Left ventricle myocardium inferior (tissue), 1 donor: Measurements from ENCODE around the gene DTNA. TPM values are rescaled to one million over a fixed set of nuclear protein-coding genes. Genes with fewer than 3 reads are reported as not detected.
"Not testable (repeated sequence)": the region's sequence is repeated elsewhere in the genome, so short reads cannot be mapped to it uniquely, and the experiment has no call there.

Experiments used
- DNase-seq: peaks from one replicate; pipeline ENCODE4 v3.0.0-alpha.2; 2020
- H3K27ac ChIP-seq: fragments of 200-600 bp; replicated peaks from 2 replicates; pipeline ENCODE4 v1.8.0; 2021
- H3K27me3 ChIP-seq: fragments of 200-600 bp; 2 replicates; pipeline ENCODE4 v1.8.0; 2021; ENCODE audit warnings: low read depth
- H3K36me3 ChIP-seq: fragments of 200-600 bp; 2 replicates; pipeline ENCODE4 v1.8.0; 2021
- H3K4me1 ChIP-seq: fragments of 200-600 bp; 2 replicates; pipeline ENCODE4 v1.8.0; 2021
- H3K4me3 ChIP-seq: fragments of 200-600 bp; 2 replicates; pipeline ENCODE4 v1.8.0; 2021; ENCODE audit warnings: mild to moderate bottlenecking, moderate library complexity
- H3K9me3 ChIP-seq: fragments of 200-600 bp; replicated peaks from 2 replicates; pipeline ENCODE4 v1.8.0; 2021
- CTCF ChIP-seq: fragments of 200-600 bp; IDR thresholded peaks from 2 replicates; pipeline ENCODE4 v1.8.0; 2021; ENCODE audit warnings: antibody characterized with exemption, mild to moderate bottlenecking, borderline replicate concordance
- intact Hi-C: fragments of 100-400 bp; cut with micrococcal nuclease; formaldehyde crosslinking; loops from one replicate; pipeline ENCODE4 v1.11.0; 2022
- long read RNA-seq: library from polyadenylated mRNA; unstranded; transcript quantifications from one replicate; pipeline ENCODE4 v2.0.0, GENCODE V29; 2021
- total RNA-seq: library from RNA; stranded (reverse); fragmentation: NEBNext Ultra II Directional; extraction: Animal tissue kit (Norgen Biotek cat#: 25700); gene quantifications from one replicate; pipeline ENCODE4 v1.2.1, GENCODE V29; 2021
- donor health status: DM: no; HTN: yes; CAD: no; lungs with severe emphysema.

The DTNA gene
- total RNA-seq = 167 TPM
- long read RNA-seq, full-length matches to known transcripts = 27 of 135 reads
- long read RNA-seq, partial matches to known transcripts = 16 of 135 reads
- long read RNA-seq, other reads (novel, unspliced or antisense) = 92 of 135 reads

- H3K4me3 ChIP-seq = peak within 1 kb of the TSS; percentile 54
- no peak for TF ChIP-seq CTCF
- peak within 1 kb of the TSS; percentile 84 for H3K27ac ChIP-seq
- no peaks in the 10 kb centered on the region for H3K27me3 ChIP-seq
- H3K36me3 ChIP-seq = no peaks in the 10 kb centered on the region
- H3K4me1 ChIP-seq = peaks cover 58% of the 10 kb centered on the region
- DNase-seq = no peak
- intact Hi-C loops = no loop called here
- no peaks in the 10 kb centered on the region for H3K9me3 ChIP-seq
Measured at GRCh38 chr18:34709750-34710441, at the start of gene DTNA. TSS of gene DTNA (plus strand) at chr18:34710298. CDS start at chr18:34755977, 45,679 bp downstream.

GRCh38 chr18:34660572-34660971 is 49.5 kb upstream of the DTNA start:
- DNase-seq = no peak
- H3K4me1 ChIP-seq = peaks cover 71% of the 10 kb centered on the region

GRCh38 chr18:34661464-34662087 is 48.5 kb upstream of the DTNA start:
- Histone ChIP-seq H3K36me3 (no peaks in the 10 kb centered on the region), H3K4me3 (no peak overlapping the region), H3K9me3 (no peaks in the 10 kb centered on the region), H3K27ac (peak overlapping the region; percentile 85), H3K27me3 (no peaks in the 10 kb centered on the region), H3K4me1 (peaks cover 65% of the 10 kb centered on the region)
- peak; percentile 81 for TF ChIP-seq CTCF
- intact Hi-C loops = loop anchor here (5.0 kb wide), 1 partner anchor 126 kb away; no protein-coding TSS in a partner anchor
- DNase-seq = no peak

More at GRCh38 chr18:34660572-34660971, 49.5 kb upstream of the DTNA start:
- Histone ChIP-seq H3K27ac (peak overlapping the region; percentile 85), H3K4me3 (no peak overlapping the region), H3K36me3 (no peaks in the 10 kb centered on the region), H3K27me3 (no peaks in the 10 kb centered on the region), H3K9me3 (no peaks in the 10 kb centered on the region)
- intact Hi-C loops = loop anchor here (5.0 kb wide), 1 partner anchor 127 kb away; no protein-coding TSS in a partner anchor
- no peak for TF ChIP-seq CTCF

GRCh38 chr18:34676816-34677574 is 33.1 kb upstream of the DTNA start:
- Histone ChIP-seq H3K36me3 (no peaks in the 10 kb centered on the region), H3K4me3 (no peak overlapping the region), H3K27me3 (no peaks in the 10 kb centered on the region), H3K27ac (no peak overlapping the region), H3K9me3 (no peaks in the 10 kb centered on the region), H3K4me1 (peaks cover 13% of the 10 kb centered on the region)
- TF ChIP-seq CTCF = no peak
- DNase-seq = no peak
- intact Hi-C loops = no loop called here

- H3K27ac ChIP-seq, H3K4me3 ChIP-seq, H3K9me3 ChIP-seq, intact Hi-C loops, DNase-seq, H3K27me3 ChIP-seq, H3K36me3 ChIP-seq: not testable (repeated sequence)
- H3K4me1 ChIP-seq = peaks cover 25% of the 10 kb centered on the region
Measured at GRCh38 chr18:34689750-34690149, 20.3 kb upstream of the DTNA start.
